Adrenal gland (tissue), 12 donors: ENCODE data around the gene DIPK1C. TPM values are rescaled to one million over a fixed set of nuclear protein-coding genes. Genes with fewer than 3 reads are reported as not detected.

ENCODE experiments used
- DNase-seq, 7 donors: peaks; one replicate each; pipeline ENCODE4 v3.0.0-alpha.2; 2019 to 2020
- H3K27ac ChIP-seq, 5 donors: fragments of 200-600 bp; sonication (generic) in 4 of 5; 1 replicate in 3 of 5; 2 replicates in 2 of 5; pipeline versions ENCODE4 v1.5.1 to v1.8.0; 2016 to 2020; ENCODE audit warnings: mild to moderate bottlenecking in 1 of 5
- H3K27me3 ChIP-seq: fragments of 200-600 bp; 2 replicates; pipeline ENCODE4 v1.8.0; 2021
- H3K36me3 ChIP-seq, 2 donors: fragments of 200-600 bp; replicated peaks in 1 of 2; 1 replicate in 1 of 2; 2 replicates in 1 of 2; pipeline versions ENCODE4 v1.5.1 to v1.8.0; 2018 to 2022
- H3K4me1 ChIP-seq, 2 donors: fragments of 200-600 bp; replicated peaks in 1 of 2; 1 replicate in 1 of 2; 2 replicates in 1 of 2; pipeline versions ENCODE4 v1.5.1 to v1.8.0; 2018 to 2021
- H3K4me3 ChIP-seq, 4 donors: fragments of 200-600 bp; sonication (generic) in 3 of 4; one replicate each; pipeline ENCODE4 v1.5.1; 2016 to 2018
- H3K9me3 ChIP-seq, 3 donors: fragments of 200-600 bp; sonication (generic) in 1 of 3; replicated peaks in 1 of 3; 1 replicate in 2 of 3; 2 replicates in 1 of 3; pipeline versions ENCODE4 v1.5.1 to v1.8.0; 2016 to 2021
- POLR2A ChIP-seq, 2 donors: fragments of 450-650 bp; IDR thresholded peaks; one replicate each; pipeline ENCODE4 v1.6.1; 2017; ENCODE audit warnings: antibody characterized with exemption in 2 of 2, mild to moderate bottlenecking in 2 of 2, moderate library complexity in 1 of 2
- WGBS, 4 donors: extraction: QIAGEN DNeasy Blood & Tissue Kit in 2 of 4; methylation state at CpG; one replicate each; pipeline versions ENCODE4 v1.1.5 to v1.1.7; 2013 to 2017; 5-methylcytosine and 5-hydroxymethylcytosine counted together
- intact Hi-C, 2 donors: fragments of 100-400 bp; cut with DNase I; formaldehyde crosslinking; loops; one replicate each; pipeline versions ENCODE4 v1.14.1 to v1.15.0; 2022 to 2023
- polyA plus RNA-seq, 3 donors: library from polyadenylated mRNA; stranded (reverse); fragments of 200-250 nt in 2 of 3; fragments of 350-450 nt in 1 of 3; fragmentation: Illumina TruSeq in 1 of 3; extraction: RNeasy Lipid Tissue Mini Kit (QIAGEN cat#74804) in 1 of 3; gene quantifications; one replicate each; pipeline ENCODE4 v1.2.3, GENCODE V29; 2013 to 2014
- total RNA-seq, 9 donors: library from RNA; depleted of rRNA in 4 of 9; stranded (reverse); fragments of >200 nt in 4 of 9; fragments of 120-200 nt in 1 of 9; fragmentation: NEBNext Ultra II Directional in 1 of 9; extraction: Animal tissue kit (Norgen Biotek cat#: 25700) in 1 of 9; gene quantifications; one replicate each; pipeline versions ENCODE4 v1.1.0 to v1.2.4, GENCODE V29; 2013 to 2023
- TF ChIP-seq, protein P1 (sequence below), 6 experiments: fragments of 450-650 bp in 4 of 6; fragments of 200-600 bp in 2 of 6; sonication (generic) in 1 of 6; IDR thresholded peaks; 1 replicate in 5 of 6; 2 replicates in 1 of 6; pipeline versions ENCODE4 v1.5.1 to v1.8.0; 2016 to 2021; ENCODE audit warnings: antibody characterized with exemption in 6 of 6, mild to moderate bottlenecking in 2 of 6, moderate library complexity in 1 of 6
- donor health status: healthy with polysubstance abuse.
- donor health status: Bipolar disorder and iron deficiency.
- donor health status: DM: yes; HTN: yes; CAD: no.
- donor health status: DM: no; HTN: no; CAD: no.
- donor health status: DM: no; HTN: no; CAD: no.
- donor health status: DM: yes; HTN: yes; CAD: no.

DIPK1C gene
- total and polyA plus RNA-seq, 12 donors, result 0.17 to 0.37 (median 0.22) TPM; not detected in 9

- Histone ChIP-seq H3K36me3 (no peaks in the 10 kb centered on the region), H3K27me3 (no peaks in the 10 kb centered on the region), H3K9me3 (no peaks in the 10 kb centered on the region), H3K27ac (no peak overlapping the region), H3K4me3 (no peak overlapping the region), H3K4me1 (no peaks in the 10 kb centered on the region)
- intact Hi-C loops, result no loop called here
- DNase-seq, result no peak
- WGBS, 4 donors, result 73 to 76% (median 74%) methylated on average over 5 of the region's 5 CpGs
- TF ChIP-seq POLR2A (IDR thresholded peaks at IDR 0.05), result no peak
- TF ChIP-seq, protein P1, sequence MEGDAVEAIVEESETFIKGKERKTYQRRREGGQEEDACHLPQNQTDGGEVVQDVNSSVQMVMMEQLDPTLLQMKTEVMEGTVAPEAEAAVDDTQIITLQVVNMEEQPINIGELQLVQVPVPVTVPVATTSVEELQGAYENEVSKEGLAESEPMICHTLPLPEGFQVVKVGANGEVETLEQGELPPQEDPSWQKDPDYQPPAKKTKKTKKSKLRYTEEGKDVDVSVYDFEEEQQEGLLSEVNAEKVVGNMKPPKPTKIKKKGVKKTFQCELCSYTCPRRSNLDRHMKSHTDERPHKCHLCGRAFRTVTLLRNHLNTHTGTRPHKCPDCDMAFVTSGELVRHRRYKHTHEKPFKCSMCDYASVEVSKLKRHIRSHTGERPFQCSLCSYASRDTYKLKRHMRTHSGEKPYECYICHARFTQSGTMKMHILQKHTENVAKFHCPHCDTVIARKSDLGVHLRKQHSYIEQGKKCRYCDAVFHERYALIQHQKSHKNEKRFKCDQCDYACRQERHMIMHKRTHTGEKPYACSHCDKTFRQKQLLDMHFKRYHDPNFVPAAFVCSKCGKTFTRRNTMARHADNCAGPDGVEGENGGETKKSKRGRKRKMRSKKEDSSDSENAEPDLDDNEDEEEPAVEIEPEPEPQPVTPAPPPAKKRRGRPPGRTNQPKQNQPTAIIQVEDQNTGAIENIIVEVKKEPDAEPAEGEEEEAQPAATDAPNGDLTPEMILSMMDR (IDR thresholded peaks at IDR 0.05), result no peak
These were observed 26.9 kb downstream of the DIPK1C start for GRCh38 chr18:74430231-74430630.

- intact Hi-C loops, result no loop called here
- DNase-seq, result no peak
- Histone ChIP-seq H3K4me1 (no peaks in the 10 kb centered on the region), H3K36me3 (no peaks in the 10 kb centered on the region), H3K27ac (no peak overlapping the region), H3K4me3 (no peak overlapping the region), H3K27me3 (no peaks in the 10 kb centered on the region), H3K9me3 (no peaks in the 10 kb centered on the region)
- no peak for TF ChIP-seq POLR2A (IDR thresholded peaks at IDR 0.05)
- TF ChIP-seq, protein P1 (IDR thresholded peaks at IDR 0.05), result no peak
- WGBS, 4 donors, result 56 to 64% (median 60%) methylated on average over 2 to 7 of the region's 7 CpGs
These were observed 28.0 kb downstream of the DIPK1C start for GRCh38 chr18:74429096-74429495.

- H3K27ac ChIP-seq, result no peak overlapping the region
- no peaks in the 10 kb centered on the region for H3K36me3 ChIP-seq
- H3K27me3 ChIP-seq, result no peaks in the 10 kb centered on the region
- H3K4me1 ChIP-seq, result no peaks in the 10 kb centered on the region
- 88 to 92% (median 90%) methylated on average over 24 of the region's 24 CpGs for WGBS, 4 donors
- no peaks in the 10 kb centered on the region for H3K9me3 ChIP-seq
- peak in 1 of 7 donors; percentile 31 for DNase-seq
- no peak overlapping the region for H3K4me3 ChIP-seq
- intact Hi-C loops, result no loop called here
- TF ChIP-seq POLR2A (IDR thresholded peaks at IDR 0.05), result no peak
- TF ChIP-seq, protein P1 (IDR thresholded peaks at IDR 0.05), result no peak
These were observed 29.5 kb downstream of the DIPK1C start for GRCh38 chr18:74427442-74428112.

- no peaks in the 10 kb centered on the region for H3K36me3 ChIP-seq
- TF ChIP-seq, protein P1 (IDR thresholded peaks at IDR 0.05), result no peak
- TF ChIP-seq POLR2A (IDR thresholded peaks at IDR 0.05), result no peak
- no peak overlapping the region for H3K4me3 ChIP-seq
- no peak overlapping the region for H3K27ac ChIP-seq
- H3K4me1 ChIP-seq, result no peaks in the 10 kb centered on the region
- WGBS, 4 donors, result 92 to 97% (median 95%) methylated on average over 11 of the region's 11 CpGs
- H3K27me3 ChIP-seq, result no peaks in the 10 kb centered on the region
- H3K9me3 ChIP-seq, result no peaks in the 10 kb centered on the region
- no peak for DNase-seq
- intact Hi-C loops, result no loop called here
These were observed 31.2 kb downstream of the DIPK1C start for GRCh38 chr18:74425876-74426275.
